Measurements from ENCODE around the gene PPARGC1A.

DNA sequence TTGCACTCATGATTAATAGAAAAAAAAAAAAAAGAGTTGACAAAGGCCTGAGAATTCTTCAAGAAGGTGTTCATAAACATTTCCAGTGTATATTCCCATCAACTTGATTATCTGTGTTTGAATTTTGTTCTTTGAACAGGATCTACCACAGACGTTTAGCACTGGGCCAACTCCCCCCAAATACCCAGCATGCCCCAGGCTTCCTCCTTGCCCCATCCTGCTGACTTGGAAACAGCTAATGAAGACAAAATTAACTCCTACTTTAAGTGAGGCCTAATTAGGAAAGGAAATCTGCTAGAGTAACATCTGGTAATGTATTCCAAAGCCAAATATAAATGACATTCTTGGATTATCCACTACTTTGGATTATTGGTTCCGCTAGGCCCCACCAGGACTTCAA is 52.5 kb downstream of the PPARGC1A start:
- TF ChIP-seq, protein P1, sequence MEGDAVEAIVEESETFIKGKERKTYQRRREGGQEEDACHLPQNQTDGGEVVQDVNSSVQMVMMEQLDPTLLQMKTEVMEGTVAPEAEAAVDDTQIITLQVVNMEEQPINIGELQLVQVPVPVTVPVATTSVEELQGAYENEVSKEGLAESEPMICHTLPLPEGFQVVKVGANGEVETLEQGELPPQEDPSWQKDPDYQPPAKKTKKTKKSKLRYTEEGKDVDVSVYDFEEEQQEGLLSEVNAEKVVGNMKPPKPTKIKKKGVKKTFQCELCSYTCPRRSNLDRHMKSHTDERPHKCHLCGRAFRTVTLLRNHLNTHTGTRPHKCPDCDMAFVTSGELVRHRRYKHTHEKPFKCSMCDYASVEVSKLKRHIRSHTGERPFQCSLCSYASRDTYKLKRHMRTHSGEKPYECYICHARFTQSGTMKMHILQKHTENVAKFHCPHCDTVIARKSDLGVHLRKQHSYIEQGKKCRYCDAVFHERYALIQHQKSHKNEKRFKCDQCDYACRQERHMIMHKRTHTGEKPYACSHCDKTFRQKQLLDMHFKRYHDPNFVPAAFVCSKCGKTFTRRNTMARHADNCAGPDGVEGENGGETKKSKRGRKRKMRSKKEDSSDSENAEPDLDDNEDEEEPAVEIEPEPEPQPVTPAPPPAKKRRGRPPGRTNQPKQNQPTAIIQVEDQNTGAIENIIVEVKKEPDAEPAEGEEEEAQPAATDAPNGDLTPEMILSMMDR (CRISPR knock-in tag; IDR thresholded peaks at IDR 0.05): no peak
- TF ChIP-seq PCBP1 (IDR thresholded peaks at IDR 0.05; ENCODE audit: borderline replicate concordance, low read depth, low read length): no peak
- TF ChIP-seq, protein P2, sequence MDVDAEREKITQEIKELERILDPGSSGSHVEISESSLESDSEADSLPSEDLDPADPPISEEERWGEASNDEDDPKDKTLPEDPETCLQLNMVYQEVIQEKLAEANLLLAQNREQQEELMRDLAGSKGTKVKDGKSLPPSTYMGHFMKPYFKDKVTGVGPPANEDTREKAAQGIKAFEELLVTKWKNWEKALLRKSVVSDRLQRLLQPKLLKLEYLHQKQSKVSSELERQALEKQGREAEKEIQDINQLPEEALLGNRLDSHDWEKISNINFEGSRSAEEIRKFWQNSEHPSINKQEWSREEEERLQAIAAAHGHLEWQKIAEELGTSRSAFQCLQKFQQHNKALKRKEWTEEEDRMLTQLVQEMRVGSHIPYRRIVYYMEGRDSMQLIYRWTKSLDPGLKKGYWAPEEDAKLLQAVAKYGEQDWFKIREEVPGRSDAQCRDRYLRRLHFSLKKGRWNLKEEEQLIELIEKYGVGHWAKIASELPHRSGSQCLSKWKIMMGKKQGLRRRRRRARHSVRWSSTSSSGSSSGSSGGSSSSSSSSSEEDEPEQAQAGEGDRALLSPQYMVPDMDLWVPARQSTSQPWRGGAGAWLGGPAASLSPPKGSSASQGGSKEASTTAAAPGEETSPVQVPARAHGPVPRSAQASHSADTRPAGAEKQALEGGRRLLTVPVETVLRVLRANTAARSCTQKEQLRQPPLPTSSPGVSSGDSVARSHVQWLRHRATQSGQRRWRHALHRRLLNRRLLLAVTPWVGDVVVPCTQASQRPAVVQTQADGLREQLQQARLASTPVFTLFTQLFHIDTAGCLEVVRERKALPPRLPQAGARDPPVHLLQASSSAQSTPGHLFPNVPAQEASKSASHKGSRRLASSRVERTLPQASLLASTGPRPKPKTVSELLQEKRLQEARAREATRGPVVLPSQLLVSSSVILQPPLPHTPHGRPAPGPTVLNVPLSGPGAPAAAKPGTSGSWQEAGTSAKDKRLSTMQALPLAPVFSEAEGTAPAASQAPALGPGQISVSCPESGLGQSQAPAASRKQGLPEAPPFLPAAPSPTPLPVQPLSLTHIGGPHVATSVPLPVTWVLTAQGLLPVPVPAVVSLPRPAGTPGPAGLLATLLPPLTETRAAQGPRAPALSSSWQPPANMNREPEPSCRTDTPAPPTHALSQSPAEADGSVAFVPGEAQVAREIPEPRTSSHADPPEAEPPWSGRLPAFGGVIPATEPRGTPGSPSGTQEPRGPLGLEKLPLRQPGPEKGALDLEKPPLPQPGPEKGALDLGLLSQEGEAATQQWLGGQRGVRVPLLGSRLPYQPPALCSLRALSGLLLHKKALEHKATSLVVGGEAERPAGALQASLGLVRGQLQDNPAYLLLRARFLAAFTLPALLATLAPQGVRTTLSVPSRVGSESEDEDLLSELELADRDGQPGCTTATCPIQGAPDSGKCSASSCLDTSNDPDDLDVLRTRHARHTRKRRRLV (CRISPR knock-in tag; IDR thresholded peaks at IDR 0.05): no peak
- TF ChIP-seq ZNF644 (CRISPR knock-in tag; IDR thresholded peaks at IDR 0.05; ENCODE audit: low read depth): no peak

Data from HepG2 (cell line).